Activated naive CD4-positive, alpha-beta T cell (primary cell): ENCODE measurements around the gene UCP2.

Source experiments
- DNase-seq, 4 experiments: peaks; one replicate each; lab custom pipeline; 2025; lab: John Stamatoyannopoulos, UW

The UCP2 gene

GRCh38 chr11:74009675-74010305 is 27.1 kb upstream of the UCP2 start:
- DNase-seq: no peak

- DNase-seq: no peak
Observed at GRCh38 chr11:74009230-74009547, 26.5 kb upstream of the UCP2 start.

- no peak for DNase-seq
Observed at GRCh38 chr11:74008373-74009229, 26.0 kb upstream of the UCP2 start, which contains the start of gene UCP3. Gene UCP3 (minus strand): TSS chr11:74009085. CDS start chr11:74007042, 2,043 bp downstream.

GRCh38 chr11:74007691-74008372 is 25.2 kb upstream of the UCP2 start:
- no peak for DNase-seq

- DNase-seq: no peak
Observed at GRCh38 chr11:74006743-74007304, 24.2 kb upstream of the UCP2 start.

- no peak for DNase-seq
Observed at GRCh38 chr11:74005721-74006517, 23.3 kb upstream of the UCP2 start.

- peak in 3 of 4 experiments; percentile 36 to 75 (median 68) for DNase-seq
Observed at GRCh38 chr11:74004759-74005615, 22.3 kb upstream of the UCP2 start.

GRCh38 chr11:74004046-74004695 is 21.5 kb upstream of the UCP2 start:
- DNase-seq: no peak

GRCh38 chr11:74002832-74003231 is 20.2 kb upstream of the UCP2 start:
- no peak for DNase-seq

- no peak for DNase-seq
Observed at GRCh38 chr11:74001822-74002286, 19.2 kb upstream of the UCP2 start.

- DNase-seq: no peak
Observed at GRCh38 chr11:74000307-74001133, 17.9 kb upstream of the UCP2 start.

GRCh38 chr11:73999581-74000306 is 17.1 kb upstream of the UCP2 start:
- no peak for DNase-seq

GRCh38 chr11:73998846-73999575 is 16.4 kb upstream of the UCP2 start:
- no peak for DNase-seq

GRCh38 chr11:73997120-73997770 is 14.6 kb upstream of the UCP2 start:
- DNase-seq: no peak

- no peak for DNase-seq
Observed at GRCh38 chr11:73996161-73996747, 13.6 kb upstream of the UCP2 start.

GRCh38 chr11:73995731-73996130 is 13.1 kb upstream of the UCP2 start:
- no peak for DNase-seq

GRCh38 chr11:73995247-73995646 is 12.6 kb upstream of the UCP2 start:
- no peak for DNase-seq
